HG02759 (cell line): ENCODE measurements around the gene CHCHD10.

Experiments
- ATAC-seq: cut with Tn5 transposase; IDR thresholded peaks from one replicate; pipeline ENCODE4 v1.9.1; 2021; ENCODE audit warnings: mild to moderate bottlenecking, moderate library complexity; ENCODE audit not compliant: unreplicated experiment

Gene CHCHD10

DNA sequence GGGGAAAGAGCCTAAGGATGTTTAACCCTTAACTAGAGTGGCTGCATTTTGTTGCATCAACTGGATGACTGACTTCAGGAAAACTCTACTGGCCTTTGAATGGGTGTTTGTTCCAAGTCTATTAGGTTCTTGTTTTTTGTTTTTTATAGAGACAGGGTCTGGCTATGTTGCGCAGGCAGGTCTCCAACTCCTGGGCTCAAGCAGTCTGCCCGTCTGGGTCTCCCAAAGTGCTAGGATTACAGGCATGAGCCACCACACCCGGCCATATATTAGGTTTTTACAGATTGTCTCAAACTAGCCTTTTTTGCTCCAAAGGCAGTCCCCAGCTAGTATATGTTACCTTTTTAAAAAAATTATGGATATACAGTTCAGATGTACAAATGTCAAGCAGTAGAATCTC is 20.1 kb upstream of the CHCHD10 start:
- no peak for ATAC-seq

DNA sequence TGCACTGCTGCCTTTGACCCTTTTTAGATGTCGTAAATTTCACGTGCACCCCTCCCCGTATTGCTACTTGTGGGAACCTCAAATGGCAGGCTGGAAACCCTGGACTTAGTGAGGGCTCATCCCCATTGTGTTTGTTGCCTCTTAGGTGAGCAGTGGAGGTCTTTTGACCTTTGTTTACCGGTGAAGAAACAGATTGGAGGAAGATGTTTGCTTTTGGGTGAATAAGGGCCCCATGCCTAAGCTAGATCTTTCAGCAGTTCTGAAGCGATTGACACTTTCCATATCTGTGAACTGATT is 19.8 kb upstream of the CHCHD10 start:
- peak; percentile 21 for ATAC-seq

DNA sequence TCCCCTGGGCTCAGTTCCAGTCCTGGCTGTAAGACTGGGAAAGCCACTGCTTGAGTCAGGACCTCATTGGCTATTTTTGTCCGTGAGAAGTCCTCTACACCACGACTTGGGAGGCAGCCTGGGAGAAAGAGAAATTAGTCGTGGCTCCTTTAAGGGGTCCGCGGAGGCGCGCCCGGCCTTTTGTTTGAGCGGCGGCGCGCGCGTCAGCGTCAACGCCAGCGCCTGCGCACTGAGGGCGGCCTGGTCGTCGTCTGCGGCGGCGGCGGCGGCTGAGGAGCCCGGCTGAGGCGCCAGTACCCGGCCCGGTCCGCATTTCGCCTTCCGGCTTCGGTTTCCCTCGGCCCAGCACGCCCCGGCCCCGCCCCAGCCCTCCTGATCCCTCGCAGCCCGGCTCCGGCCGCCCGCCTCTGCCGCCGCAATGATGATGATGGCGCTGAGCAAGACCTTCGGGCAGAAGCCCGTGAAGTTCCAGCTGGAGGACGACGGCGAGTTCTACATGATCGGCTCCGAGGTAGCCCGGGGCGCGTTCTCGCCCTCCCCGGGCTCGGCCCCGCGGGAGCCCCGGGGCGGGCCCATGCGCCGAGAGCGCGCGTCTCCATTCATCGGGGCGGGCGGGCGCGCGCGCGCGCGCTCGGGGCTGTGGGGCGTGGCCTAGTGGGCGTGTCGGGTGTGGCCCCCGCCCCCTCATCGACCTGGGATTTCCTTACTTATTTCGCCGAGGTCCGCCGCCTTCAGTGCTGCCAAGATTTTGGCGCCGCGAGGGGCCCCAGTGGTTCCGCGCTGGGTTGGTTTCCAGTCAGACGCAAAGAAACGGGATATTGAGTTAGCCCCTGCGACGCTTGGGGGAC is 19.2 kb upstream of the CHCHD10 start, which contains the start of gene SMARCB1:
TSS of gene SMARCB1 (plus strand) at position 215 of the 848 bp plus-strand sequence. CDS start at position 419, 204 bp downstream.
- ATAC-seq = peak; percentile 82

DNA sequence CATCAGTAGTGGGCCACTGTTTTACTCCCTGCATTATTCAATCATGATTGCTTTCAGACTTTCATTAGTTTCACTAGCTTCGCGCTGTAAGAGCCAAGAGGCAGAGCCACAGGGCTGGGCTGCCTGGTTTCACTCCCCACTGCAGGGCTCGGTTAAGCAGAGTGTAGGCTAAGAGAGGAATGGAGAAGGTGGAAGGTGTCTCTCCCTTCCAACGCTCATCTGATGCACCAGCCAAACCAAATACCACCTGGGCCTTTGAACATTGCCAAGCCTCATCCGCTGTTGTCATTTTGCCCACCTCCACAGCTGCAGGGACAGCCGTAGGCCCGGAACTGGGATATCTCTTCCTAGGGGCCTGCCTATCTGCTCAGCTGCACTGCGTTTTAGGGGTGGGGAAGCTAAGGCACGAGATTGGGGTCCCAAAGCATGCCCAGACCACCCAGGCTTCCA is 18.5 kb upstream of the CHCHD10 start:
- no peak for ATAC-seq

DNA sequence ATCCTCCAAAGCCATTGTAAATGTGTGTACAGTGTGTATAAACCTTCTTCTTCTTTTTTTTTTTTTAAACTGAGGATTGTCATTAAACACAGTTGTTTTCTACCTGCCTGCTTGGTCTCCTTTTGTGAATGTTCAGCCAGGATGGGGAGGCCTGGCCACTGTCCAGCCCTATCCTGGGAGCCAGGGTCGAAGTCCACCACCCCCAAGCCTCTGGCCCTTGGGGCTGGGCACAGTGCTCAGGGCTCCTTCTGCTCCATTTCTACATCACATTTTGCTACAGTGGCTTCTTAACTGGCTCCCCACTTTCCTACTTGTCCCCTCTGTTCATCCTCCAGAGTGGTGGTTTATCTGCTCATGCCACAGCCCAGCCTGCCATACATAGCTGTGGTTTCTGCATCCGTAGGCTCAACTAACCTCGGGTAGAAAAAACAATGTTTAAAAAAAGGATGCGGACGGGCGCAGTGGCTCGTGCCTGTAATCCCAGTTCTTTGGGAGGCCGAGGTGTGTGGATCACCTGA is 16.5 kb upstream of the CHCHD10 start:
- no peak for ATAC-seq

DNA sequence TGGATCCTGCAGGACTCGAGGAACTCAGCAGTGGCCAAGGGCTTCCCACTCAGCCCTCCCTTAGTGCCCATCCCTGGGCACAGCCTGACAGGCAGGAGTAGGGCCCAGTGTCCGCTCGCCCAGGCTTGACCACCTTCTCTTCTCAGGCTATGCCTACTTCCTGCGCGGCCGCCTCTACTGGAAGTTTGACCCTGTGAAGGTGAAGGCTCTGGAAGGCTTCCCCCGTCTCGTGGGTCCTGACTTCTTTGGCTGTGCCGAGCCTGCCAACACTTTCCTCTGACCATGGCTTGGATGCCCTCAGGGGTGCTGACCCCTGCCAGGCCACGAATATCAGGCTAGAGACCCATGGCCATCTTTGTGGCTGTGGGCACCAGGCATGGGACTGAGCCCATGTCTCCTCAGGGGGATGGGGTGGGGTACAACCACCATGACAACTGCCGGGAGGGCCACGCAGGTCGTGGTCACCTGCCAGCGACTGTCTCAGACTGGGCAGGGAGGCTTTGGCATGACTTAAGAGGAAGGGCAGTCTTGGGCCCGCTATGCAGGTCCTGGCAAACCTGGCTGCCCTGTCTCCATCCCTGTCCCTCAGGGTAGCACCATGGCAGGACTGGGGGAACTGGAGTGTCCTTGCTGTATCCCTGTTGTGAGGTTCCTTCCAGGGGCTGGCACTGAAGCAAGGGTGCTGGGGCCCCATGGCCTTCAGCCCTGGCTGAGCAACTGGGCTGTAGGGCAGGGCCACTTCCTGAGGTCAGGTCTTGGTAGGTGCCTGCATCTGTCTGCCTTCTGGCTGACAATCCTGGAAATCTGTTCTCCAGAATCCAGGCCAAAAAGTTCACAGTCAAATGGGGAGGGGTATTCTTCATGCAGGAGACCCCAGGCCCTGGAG is 15.7 kb upstream of the CHCHD10 start:
- ATAC-seq = no peak

DNA sequence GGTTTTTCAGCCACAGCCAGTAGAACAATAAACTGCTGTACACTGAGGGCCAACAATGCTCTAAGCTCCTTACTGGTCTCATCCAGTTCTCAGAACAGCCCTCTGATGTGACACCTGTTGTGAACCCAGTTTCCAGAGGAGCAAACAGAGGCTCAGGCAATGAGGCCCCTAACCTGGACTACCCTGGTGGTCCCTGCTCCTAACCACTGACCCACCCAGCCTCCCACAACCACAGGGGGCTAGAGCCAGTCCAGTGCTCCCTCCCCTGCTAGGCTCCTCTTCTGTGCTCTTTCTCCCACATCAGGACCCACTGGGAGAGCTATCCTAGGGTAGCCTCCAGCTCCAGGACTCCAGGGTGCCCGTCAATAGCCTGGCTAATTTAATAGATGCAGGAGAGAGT is 14.9 kb upstream of the CHCHD10 start:
- no peak for ATAC-seq

DNA sequence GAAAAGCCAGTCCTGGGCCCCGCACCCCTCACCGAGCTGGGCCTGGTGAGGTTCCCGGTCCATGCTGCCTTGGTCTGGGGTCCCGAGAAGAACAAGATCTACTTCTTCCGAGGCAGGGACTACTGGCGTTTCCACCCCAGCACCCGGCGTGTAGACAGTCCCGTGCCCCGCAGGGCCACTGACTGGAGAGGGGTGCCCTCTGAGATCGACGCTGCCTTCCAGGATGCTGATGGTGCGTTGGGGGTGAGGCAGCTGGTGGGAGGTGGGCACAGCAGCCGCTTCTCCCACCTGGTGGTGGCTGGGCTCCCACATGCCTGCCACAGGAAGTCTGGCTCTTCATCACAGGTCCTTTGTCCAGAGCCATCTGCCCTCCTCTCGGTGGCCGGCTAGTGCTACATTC is 14.5 kb upstream of the CHCHD10 start:
- ATAC-seq = no peak

DNA sequence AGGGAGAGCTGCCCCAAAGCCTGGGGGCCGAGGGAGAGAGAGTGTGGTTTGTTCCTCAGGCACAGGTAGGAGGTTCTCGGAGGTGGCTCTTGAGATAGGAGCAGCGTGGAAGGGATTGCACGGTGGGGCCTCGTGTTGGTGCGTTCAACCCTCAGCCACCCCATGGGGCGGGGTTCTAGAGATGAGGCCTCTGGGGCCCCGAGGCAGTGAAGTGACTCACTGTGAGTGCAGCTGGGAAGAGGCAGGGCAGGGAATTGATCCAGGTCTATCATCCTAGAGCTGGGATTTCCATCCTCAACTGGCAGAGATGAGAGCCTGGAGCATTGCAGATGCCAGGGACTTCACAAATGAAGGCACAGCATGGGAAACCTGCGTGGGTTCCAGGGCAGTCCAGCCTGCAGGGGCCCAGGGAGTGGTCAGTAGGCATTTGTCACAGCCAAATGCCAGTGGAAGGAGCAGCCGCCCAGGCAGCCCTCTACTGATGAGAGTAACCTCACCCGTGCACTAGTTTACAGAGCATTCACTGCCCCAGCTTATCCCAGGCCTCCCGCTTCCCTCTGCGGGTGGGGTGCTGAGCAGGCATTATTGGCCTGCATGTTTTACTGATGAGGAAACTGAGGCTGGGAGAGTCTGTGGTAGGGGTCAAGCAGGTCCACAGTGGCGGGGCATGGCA is 13.9 kb upstream of the CHCHD10 start:
- ATAC-seq = no peak

DNA sequence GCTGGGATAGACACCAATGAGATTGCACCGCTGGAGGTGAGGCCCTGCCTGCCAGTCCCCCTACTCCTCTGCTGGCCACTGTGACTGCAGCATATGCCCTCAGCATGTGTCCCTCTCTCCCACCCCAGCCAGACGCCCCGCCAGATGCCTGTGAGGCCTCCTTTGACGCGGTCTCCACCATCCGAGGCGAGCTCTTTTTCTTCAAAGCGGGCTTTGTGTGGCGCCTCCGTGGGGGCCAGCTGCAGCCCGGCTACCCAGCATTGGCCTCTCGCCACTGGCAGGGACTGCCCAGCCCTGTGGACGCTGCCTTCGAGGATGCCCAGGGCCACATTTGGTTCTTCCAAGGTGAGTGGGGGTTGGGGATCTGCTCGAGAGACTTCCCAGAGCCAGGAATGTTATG is 13.3 kb upstream of the CHCHD10 start:
- ATAC-seq = no peak

DNA sequence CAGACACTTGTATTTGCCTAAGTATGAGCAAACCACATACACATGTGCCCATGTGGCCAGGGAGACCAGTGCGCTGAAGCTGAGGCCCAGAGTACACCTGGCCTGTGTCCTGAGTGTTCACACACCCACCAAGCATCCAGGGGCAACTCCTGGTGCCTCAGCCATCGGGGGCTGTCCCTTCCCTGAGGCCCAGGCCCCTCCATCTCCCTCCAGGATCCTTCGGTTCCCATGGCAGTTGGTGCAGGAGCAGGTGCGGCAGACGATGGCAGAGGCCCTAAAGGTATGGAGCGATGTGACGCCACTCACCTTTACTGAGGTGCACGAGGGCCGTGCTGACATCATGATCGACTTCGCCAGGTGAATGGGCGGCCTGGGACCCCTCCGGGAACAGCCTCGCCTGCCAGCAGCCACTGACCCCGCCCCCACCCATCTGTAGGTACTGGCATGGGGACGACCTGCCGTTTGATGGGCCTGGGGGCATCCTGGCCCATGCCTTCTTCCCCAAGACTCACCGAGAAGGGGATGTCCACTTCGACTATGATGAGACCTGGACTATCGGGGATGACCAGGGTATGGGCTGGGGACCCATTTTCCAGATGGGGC is 12.5 kb upstream of the CHCHD10 start:
- no peak for ATAC-seq

DNA sequence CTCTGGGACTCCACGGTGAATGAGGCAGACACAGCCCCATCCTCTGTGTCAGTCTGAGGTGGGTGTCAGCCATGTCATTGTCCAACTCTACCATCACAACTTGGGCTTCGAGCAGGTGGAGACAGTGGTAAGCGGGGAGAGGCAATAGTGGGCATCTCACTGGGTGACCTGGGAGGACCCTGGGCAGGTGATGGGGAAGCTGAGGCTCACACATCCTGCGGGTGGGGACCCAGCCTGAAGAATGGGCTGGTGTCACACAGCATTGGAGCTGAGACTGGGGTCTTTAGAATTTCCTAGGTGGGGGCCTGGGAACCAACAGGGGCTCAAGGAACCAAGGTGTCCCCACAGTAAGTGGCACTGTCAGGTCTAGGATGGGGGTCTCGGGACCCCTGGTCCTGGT is 12.0 kb upstream of the CHCHD10 start:
- no peak for ATAC-seq

DNA sequence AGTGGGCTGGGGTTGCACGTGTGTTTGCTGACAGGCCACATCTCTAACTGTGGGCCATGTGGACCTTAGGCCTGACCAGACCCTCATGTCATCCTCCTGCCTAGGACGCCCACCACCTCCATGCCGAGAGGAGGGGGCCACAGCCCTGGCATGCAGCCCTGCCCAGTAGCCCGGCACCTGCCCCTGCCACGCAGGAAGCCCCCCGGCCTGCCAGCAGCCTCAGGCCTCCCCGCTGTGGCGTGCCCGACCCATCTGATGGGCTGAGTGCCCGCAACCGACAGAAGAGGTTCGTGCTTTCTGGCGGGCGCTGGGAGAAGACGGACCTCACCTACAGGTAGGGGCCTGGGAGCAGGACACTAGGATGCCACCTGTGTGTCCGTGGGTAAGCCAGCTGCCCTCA is 11.3 kb upstream of the CHCHD10 start:
- ATAC-seq = no peak

DNA sequence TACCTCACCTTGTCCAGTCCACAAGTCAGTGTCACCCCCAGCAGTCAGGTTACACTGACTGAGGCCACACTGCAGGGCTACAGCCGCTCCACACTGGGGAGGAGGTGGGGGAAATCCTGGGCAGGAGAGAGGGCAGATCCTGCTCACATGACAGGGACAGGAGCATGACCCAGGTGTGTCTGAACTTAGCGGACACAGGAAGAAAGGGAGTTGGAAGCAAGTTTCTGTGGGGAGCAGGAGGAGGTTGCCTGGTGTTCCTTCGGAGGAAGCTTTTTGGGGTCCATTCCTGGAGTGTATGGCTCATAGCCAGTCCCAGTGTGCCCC is 10.8 kb upstream of the CHCHD10 start:
- ATAC-seq = no peak

DNA sequence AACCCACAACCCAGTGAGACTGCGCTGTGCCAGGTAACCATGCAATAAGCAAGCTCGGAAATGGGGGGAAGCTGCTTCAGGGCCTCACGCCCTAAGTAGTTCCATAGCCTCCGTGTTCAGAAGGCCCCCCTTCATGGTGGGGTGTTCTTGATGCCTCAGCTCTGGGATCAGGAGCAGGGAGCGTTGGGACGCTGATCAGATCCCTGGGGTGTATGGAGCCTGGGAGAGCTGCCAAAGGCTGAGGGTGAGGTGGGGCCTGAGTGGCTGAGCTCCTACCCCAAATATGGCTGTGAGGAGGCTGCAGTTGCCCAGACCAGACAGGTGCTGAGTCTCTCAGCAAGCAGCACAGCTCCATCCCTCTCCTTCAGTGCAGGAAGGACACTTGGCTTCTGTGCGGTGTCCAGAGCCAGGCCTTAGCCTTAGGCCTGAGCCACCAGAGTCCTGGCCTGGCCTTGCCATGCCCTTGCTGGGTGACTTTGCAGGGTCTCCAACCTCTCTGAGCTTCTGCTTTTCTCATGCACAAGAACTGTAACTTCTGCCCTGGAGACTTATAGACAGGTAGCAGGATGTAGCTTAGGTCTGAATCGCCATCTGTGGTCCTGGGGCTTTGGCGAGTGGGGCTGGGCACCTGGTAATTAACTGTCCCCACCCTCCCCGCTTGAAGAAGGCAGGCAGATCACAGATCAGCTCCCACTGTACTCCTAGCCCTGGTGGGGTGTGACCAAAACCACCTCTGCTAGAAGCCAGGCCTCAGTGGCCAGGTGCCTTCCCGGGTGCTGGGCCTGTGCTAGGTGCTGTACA is 10.2 kb upstream of the CHCHD10 start:
- no peak for ATAC-seq

DNA sequence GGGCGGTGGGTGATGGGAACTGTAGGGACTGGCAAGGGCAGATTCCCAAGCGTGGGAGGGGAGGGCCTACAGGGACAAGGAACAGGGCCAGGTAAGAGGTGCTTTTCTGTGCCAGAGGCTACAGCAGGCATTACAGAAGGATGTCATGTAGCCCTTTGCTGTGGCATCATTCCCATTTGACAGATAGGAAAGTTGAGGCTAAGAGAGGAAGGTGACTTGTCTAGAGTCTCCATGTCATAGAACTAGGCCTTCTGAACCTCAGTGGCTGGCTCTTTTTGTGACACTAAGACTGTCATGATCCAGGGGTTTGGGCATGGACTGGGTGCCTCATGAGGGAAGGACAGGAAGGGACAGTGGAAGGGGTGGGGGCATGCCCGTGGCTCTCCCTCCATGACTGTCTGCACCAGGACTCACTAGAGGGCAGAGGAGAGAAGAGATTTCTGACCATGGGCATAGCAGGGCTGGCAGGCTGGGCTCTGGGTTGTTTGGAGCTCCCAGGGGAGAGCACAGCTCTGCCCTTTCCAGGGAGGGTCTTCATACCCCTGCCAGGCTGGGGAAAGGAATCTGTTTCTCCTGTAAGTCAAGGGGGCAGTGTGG is 8.1 kb upstream of the CHCHD10 start:
- ATAC-seq = no peak

DNA sequence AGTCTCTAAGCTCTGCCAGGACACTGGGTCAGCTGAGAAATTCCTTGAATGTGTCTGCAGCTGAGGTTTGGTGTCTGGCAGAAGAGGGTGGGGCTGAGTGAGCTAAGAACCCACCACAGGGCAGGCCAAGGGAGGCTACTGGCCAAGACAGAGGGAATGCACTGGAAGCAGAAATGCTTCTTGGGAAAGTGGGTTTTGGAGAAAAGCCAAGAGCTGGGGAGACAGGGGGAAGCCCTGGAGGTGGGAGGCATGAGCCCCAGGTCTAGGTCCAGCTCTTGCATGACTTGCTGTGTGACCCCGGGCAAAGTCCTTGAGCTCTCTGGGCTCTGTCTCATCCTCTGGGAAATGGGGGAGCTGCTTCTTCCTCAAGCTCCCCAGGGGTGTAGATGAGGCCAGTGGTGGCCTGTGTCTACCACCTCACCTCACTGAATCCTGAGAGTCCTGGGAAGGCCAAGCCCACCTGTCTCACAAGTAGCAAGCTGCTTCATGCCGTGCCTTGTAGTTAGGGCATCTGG is 7.2 kb upstream of the CHCHD10 start:
- no peak for ATAC-seq

DNA sequence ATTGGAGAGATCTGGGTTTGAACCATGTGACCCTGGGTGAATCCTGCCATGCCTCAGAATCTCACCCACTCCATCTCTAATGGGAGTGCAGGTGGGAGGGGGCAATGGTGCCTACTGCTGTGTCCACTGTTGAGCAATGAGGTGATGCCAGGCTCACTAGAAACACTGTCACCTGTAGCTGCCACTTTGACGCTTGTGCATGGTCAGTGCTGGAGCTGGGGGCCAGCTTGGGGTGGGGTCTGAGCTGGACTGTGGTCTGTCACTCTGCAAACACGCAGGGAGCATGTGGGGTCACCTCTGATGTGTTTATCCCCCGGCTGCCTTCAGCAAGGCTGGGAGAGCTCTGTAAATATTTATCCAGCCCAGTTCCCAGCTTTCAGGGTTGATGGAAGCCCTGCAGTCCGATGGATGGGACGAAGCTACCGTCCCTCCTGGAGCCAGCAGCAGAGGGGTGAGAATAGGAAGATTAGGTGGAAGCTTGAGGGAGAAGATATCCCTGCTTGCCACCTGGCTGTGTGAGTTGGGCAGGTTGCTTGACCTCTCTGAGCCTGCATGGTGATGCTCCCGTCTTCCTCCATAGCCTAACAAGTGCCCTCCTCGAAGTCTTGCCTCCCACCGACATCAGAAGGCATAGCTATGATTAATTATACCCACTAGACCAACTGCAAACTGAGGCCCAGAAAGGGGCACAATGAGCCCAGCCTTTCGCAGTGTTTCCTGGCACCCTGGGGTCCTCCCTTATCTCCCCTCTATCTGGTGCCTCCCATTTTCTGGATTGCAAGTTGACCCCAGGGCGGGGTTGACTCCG is 6.5 kb upstream of the CHCHD10 start:
- ATAC-seq = no peak
